OCI-LY3 (cell line): Measurements from ENCODE around the gene PROB1.

Experiments used
- H2AFZ ChIP-seq: fragments of 200-600, 300-600 bp; shearing (Covaris generic); 2 replicates; pipeline ENCODE4 v1.6.0; 2014; ENCODE audit warnings: antibody characterized with exemption, low read depth, low read length
- H3K27ac ChIP-seq: fragments of 200-600, 300-600 bp; sonication (generic); 2 replicates; pipeline ENCODE4 v1.5.1; 2014; ENCODE audit warnings: mild to moderate bottlenecking, low read length, moderate library complexity, mixed read lengths
- H3K27me3 ChIP-seq: fragments of 200-600, 300-600 bp; sonication (generic); 2 replicates; pipeline ENCODE4 v1.6.1; 2014; ENCODE audit warnings: low read depth, low read length, mixed read lengths
- H3K36me3 ChIP-seq: fragments of 200-600, 300-600 bp; sonication (generic); replicated peaks from 2 replicates; pipeline ENCODE3; 2014; ENCODE audit warnings: low read depth, low read length, mixed read lengths
- H3K4me1 ChIP-seq: fragments of 300-600, 200-600 bp; sonication (generic); 2 replicates; pipeline ENCODE4 v1.6.1; 2014; ENCODE audit warnings: low read length, mixed read lengths
- H3K4me2 ChIP-seq: fragments of 200-600, 300-600 bp; sonication (generic); 2 replicates; pipeline ENCODE4 v1.6.1; 2014; ENCODE audit warnings: low read length, mixed read lengths
- H3K4me3 ChIP-seq: fragments of 300-600, 200-600 bp; sonication (generic); 2 replicates; pipeline ENCODE4 v1.5.1; 2014; ENCODE audit warnings: antibody characterized with exemption, mild to moderate bottlenecking, low read length, moderate library complexity
- H3K79me2 ChIP-seq: fragments of 300-600, 200-600 bp; shearing (Covaris generic); 2 replicates; pipeline ENCODE4 v1.6.1; 2014; ENCODE audit warnings: mild to moderate bottlenecking, low read length, mixed read lengths
- H3K9ac ChIP-seq: fragments of 300-600, 200-600 bp; shearing (Covaris generic); 2 replicates; pipeline ENCODE4 v1.6.0; 2014; ENCODE audit warnings: mild to moderate bottlenecking, low read length, moderate library complexity
- H3K9me3 ChIP-seq: fragments of 200-600, 300-600 bp; shearing (Covaris generic); 2 replicates; pipeline ENCODE4 v1.6.1; 2014; ENCODE audit warnings: low read length, mixed read lengths; ENCODE audit not compliant: insufficient read depth
- H4K20me1 ChIP-seq: fragments of 200-600, 300-600 bp; sonication (generic); 2 replicates; pipeline ENCODE4 v1.6.1; 2016; ENCODE audit warnings: low read length, mixed read lengths; ENCODE audit not compliant: insufficient read depth
- EZH2phosphoT487 ChIP-seq: fragments of 200-600 bp; shearing (Covaris generic); IDR thresholded peaks from 2 replicates; pipeline ENCODE4 v1.6.1; 2018; ENCODE audit warnings: antibody characterized with exemption, mixed run types, low read depth
- TF ChIP-seq, protein P1 (sequence below): fragments of 200-600, 300-600 bp; sonication (generic); IDR thresholded peaks from 2 replicates; pipeline ENCODE4 v1.5.1; 2014; ENCODE audit warnings: antibody characterized with exemption, low read length, low read depth

The PROB1 gene

DNA sequence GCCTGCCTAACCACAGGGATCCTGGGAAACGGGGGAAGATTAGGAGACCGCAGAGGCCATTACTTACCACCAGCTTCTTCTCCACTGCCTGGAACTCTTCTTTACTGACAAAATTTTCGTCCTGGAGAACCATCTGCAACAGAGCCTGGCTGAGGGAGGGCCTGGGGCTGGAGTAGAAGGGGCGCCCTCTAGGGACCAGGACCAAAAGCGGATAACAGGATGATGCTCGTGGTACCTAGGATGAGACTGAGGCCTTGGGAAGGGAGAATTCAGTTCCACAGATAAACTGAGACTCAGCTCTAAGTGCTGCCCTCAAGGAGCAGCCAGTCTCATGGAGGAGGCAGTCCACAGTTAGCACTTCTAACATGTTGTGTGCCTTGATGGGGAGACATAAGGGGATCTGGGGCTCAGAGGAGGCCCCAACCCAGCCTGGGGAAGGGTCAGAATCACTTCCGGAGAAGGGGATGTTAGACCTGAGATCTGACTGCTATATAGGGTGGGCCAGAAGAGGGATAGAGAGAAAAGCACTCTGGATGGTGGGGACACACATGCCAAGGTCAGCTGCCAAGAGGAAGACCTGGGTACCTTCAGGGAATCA is 7.8 kb upstream of the PROB1 start:
- no peak overlapping the region for H2AFZ ChIP-seq
- H3K79me2 ChIP-seq, result no peaks in the 10 kb centered on the region
- H3K4me1 ChIP-seq, result peaks cover 48% of the 10 kb centered on the region
- no peaks in the 10 kb centered on the region for H3K9me3 ChIP-seq
- H4K20me1 ChIP-seq, result no peaks in the 10 kb centered on the region
- peak overlapping the region; percentile 92; the same call in 1 of the 2 replicates for H3K27ac ChIP-seq
- H3K9ac ChIP-seq, result peak overlapping the region; percentile 70
- no peaks in the 10 kb centered on the region for H3K36me3 ChIP-seq
- TF ChIP-seq EZH2phosphoT487, result no peak
- TF ChIP-seq, protein P1, sequence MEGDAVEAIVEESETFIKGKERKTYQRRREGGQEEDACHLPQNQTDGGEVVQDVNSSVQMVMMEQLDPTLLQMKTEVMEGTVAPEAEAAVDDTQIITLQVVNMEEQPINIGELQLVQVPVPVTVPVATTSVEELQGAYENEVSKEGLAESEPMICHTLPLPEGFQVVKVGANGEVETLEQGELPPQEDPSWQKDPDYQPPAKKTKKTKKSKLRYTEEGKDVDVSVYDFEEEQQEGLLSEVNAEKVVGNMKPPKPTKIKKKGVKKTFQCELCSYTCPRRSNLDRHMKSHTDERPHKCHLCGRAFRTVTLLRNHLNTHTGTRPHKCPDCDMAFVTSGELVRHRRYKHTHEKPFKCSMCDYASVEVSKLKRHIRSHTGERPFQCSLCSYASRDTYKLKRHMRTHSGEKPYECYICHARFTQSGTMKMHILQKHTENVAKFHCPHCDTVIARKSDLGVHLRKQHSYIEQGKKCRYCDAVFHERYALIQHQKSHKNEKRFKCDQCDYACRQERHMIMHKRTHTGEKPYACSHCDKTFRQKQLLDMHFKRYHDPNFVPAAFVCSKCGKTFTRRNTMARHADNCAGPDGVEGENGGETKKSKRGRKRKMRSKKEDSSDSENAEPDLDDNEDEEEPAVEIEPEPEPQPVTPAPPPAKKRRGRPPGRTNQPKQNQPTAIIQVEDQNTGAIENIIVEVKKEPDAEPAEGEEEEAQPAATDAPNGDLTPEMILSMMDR, result peak; percentile 55
- peak overlapping the region; percentile 97 for H3K4me3 ChIP-seq
- H3K27me3 ChIP-seq, result no peaks in the 10 kb centered on the region
- peak overlapping the region; percentile 99 for H3K4me2 ChIP-seq

- no peaks in the 10 kb centered on the region for H3K9me3 ChIP-seq
- H3K27me3 ChIP-seq, result no peaks in the 10 kb centered on the region
- no peaks in the 10 kb centered on the region for H3K79me2 ChIP-seq
- TF ChIP-seq EZH2phosphoT487, result no peak
- TF ChIP-seq, protein P1, result no peak
- peaks cover 37% of the 10 kb centered on the region for H3K4me1 ChIP-seq
- no peaks in the 10 kb centered on the region for H3K36me3 ChIP-seq
- H3K4me3 ChIP-seq, result no peak overlapping the region
- no peak overlapping the region for H3K27ac ChIP-seq
- no peak overlapping the region for H2AFZ ChIP-seq
- no peaks in the 10 kb centered on the region for H4K20me1 ChIP-seq
- H3K9ac ChIP-seq, result no peak overlapping the region
- no peak overlapping the region for H3K4me2 ChIP-seq
Measured at GRCh38 chr5:139401546-139401945, 6.6 kb upstream of the PROB1 start.

- Histone ChIP-seq H3K27me3 (no peaks in the 10 kb centered on the region), H4K20me1 (no peaks in the 10 kb centered on the region), H3K79me2 (no peaks in the 10 kb centered on the region), H2AFZ (no peak overlapping the region), H3K4me3 (peak overlapping the region; percentile 58), H3K4me2 (peak overlapping the region; percentile 79), H3K27ac (peak overlapping the region; percentile 81), H3K4me1 (peaks cover 28% of the 10 kb centered on the region), H3K36me3 (no peaks in the 10 kb centered on the region), H3K9ac (peak overlapping the region; percentile 48; the same call in 1 of the 2 replicates), H3K9me3 (no peaks in the 10 kb centered on the region)
- TF ChIP-seq, protein P1, result no peak
- TF ChIP-seq EZH2phosphoT487, result no peak
Measured at GRCh38 chr5:139399501-139400121, 4.7 kb upstream of the PROB1 start.

GRCh38 chr5:139397921-139398320 is 3.0 kb upstream of the PROB1 start:
- Histone ChIP-seq H2AFZ (no peak overlapping the region), H3K4me2 (no peak overlapping the region), H3K79me2 (peaks cover 10% of the 10 kb centered on the region), H3K9me3 (no peaks in the 10 kb centered on the region), H3K27ac (no peak overlapping the region), H3K4me1 (peaks cover 24% of the 10 kb centered on the region), H3K4me3 (no peak overlapping the region), H3K27me3 (no peaks in the 10 kb centered on the region), H4K20me1 (no peaks in the 10 kb centered on the region), H3K36me3 (peaks cover 2% of the 10 kb centered on the region), H3K9ac (no peak overlapping the region)
- TF ChIP-seq, protein P1, result no peak
- TF ChIP-seq EZH2phosphoT487, result no peak
